GM21526 (cell line): Measurements from ENCODE around the gene SUSD3.

ENCODE experiments used
- ATAC-seq: cut with Tn5 transposase; IDR thresholded peaks from one replicate; pipeline ENCODE4 v1.9.1; 2021; ENCODE audit warnings: moderate library complexity; ENCODE audit not compliant: unreplicated experiment, low FRiP score

The SUSD3 gene

GRCh38 chr9:93120846-93121315, 62.4 kb downstream of the SUSD3 start:
- ATAC-seq = no peak

- ATAC-seq = no peak
Measured at GRCh38 chr9:93121316-93122241, 63.1 kb downstream of the SUSD3 start.

GRCh38 chr9:93122721-93123221, 64.3 kb downstream of the SUSD3 start:
- no peak for ATAC-seq

DNA sequence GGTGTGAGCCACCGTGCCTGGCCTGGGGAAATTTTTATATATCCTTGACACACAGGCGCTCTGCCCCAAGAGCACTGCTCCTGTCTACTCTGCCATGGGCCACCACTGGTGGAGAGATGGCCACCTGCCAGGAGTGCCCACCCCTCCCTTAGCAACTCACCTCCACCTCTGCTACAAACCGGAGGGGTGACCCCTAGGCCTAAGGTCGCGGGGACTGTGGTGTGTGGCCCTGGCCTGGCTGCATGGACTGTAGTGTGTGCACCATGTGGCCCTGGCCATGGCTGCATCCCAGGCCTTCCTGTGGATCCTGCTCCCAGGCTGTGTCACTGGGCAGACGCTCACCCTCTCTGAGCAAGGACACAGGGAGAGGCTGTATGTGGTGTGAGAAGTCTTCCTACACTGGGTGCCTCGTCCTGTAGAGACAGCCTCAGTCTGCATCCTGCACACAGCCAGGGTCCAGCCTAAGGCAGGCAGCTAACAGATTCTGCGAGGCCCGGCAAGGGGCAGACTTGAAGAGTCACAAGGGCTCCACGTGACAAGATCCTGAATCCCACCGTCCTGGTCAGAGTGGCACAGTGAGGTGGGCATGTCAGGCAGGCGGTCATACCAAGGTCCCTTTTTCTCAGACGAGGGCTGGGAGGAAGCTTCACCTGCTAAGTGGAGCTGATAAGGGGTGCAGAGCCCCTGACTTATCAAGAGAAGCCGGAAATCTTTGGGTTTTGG, 65.2 kb downstream of the SUSD3 start:
- no peak for ATAC-seq

DNA sequence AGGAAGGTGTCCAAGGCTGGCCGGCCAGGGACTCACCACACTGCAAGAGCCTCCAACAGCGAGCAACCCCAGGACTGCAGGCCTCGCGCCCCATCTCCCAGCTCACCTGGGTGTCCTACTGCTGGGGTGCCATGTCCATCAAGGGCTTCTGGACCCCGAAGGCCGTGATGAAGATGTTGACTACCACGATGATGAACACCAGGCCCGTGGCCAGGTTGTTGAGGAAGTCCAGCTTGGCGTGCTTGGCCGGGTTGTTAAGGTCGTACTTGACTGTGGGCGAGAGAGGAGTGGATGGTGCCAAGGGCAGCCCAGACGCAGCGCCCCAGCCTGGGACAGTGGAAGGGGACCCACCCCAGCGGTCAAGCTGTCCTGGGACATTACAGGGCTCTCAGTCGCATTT, 66.3 kb downstream of the SUSD3 start:
- no peak for ATAC-seq

- ATAC-seq = no peak
Measured at GRCh38 chr9:93125331-93125894, 66.9 kb downstream of the SUSD3 start.

- no peak for ATAC-seq
Measured at GRCh38 chr9:93126151-93126781, 67.8 kb downstream of the SUSD3 start.

GRCh38 chr9:93126825-93127368, 68.4 kb downstream of the SUSD3 start:
- no peak for ATAC-seq

DNA sequence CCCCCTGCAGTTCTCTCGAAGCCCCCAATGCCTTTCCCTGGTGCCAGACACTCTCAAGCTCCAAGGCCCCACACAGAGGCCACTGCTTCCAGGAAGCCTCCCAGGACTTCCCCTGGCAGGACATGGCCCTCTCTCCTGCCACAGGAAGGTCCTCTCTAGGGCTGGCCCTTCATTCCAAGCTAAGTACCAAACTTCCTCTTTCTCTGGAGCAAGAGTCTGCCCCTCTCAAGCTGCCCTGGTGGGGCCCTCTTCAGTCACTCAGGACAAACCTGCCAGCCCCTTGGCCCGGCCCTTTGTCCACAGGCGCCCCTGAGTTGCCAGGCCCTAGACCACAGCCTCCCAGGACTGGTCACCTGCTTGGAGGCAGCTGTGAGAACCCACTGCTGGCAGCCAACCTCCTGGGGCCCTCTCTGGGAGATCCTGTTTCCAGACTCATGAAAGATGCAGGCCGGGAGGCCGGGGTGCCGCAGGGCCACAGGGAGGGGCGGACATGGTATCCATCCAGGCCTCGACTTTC, 69.0 kb downstream of the SUSD3 start:
- ATAC-seq = no peak

- ATAC-seq = no peak
Measured at GRCh38 chr9:93128011-93128714, 69.7 kb downstream of the SUSD3 start.

- no peak for ATAC-seq
Measured at GRCh38 chr9:93128715-93129224, 70.3 kb downstream of the SUSD3 start.

DNA sequence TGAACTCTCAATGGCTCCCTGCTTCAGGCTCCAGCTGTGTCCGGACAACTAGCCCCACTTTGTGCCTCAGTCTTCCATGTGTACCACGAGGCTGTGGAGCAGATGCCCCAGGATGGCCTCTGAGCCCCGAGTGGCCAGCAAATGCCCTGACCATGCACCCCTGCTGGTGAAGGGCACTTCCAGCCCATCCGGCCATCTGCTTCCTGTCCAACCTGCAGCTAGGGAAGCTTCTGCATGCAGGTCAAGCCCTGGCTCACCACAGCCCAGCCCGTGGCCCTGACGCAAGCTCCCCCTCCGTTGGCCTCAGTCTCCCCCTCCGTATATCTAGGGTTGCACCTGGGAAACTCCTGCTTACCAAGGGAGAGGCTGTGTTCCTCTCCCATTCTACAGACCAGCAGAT, 70.8 kb downstream of the SUSD3 start:
- no peak for ATAC-seq

GRCh38 chr9:93129691-93130500, 71.4 kb downstream of the SUSD3 start:
- no peak for ATAC-seq

GRCh38 chr9:93130861-93131481, 72.5 kb downstream of the SUSD3 start:
- ATAC-seq = no peak

GRCh38 chr9:93131599-93132286, 73.2 kb downstream of the SUSD3 start:
- ATAC-seq = no peak

GRCh38 chr9:93132287-93132927, 73.9 kb downstream of the SUSD3 start:
- no peak for ATAC-seq
